ENCODE results near the gene IFT122.
A peak's percentile ranks its signal among the peaks of the same experiment; 100 is the strongest.
"Not testable (repeated sequence)": the region's sequence is repeated elsewhere in the genome, so short reads cannot be mapped to it uniquely, and the experiment has no call there.

Gene IFT122

DNA sequence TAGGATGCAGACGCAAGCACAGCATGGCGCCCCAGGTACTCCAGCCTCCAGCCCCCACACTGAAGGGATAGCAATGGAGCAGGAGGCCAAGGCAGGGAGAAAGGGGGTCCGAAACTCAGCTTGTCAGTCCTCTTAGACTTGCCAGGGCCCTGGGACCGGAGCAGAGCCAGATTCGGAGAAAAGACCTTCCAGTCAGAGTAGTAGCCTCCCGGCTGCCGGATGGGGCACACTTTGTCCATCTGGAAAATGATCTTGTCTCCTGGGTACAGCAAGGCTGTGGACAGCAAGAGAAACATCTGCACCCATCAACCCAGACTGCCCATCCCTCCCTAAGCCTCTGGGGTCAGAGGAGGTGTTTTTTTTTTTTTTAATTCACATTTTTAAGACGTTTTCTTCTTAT is 35.9 kb upstream of the IFT122 start:
- Mint-ChIP-seq H3K27me3 (no peaks in the 10 kb centered on the region), H3K36me3 (peaks cover 0 to 4% of the 10 kb centered on the region in 2 donors), H3K27ac (no peak overlapping the region), H3K9me3 (peaks cover 0 to 3% of the 10 kb centered on the region in 2 donors), H3K4me1 (peaks cover 4 to 9% of the 10 kb centered on the region in 2 donors), H3K4me3 (no peak overlapping the region)
- no peak for ATAC-seq (replicated peaks)
- no peak for DNase-seq

DNA sequence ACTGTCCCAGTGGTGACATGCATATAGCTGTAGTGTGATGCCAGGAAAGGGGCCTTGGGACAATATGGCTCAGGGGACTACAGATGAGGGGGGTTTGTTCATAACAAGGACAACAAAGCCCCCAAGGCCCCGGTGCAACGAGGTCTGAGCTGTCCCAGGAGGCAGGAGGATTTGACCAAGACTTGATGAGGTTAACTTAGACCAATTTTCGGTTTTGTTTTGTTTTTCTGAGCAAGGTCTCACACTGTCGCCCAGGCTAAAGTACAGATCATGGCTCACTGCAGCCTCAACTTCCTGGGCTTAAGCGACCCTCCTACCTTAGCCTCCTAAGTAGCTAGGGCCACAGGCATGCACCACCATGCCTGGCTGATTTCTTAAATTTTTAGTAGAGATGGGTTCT is 35.4 kb upstream of the IFT122 start:
- ATAC-seq (replicated peaks), result no peak
- H3K27me3 Mint-ChIP-seq, result no peaks in the 10 kb centered on the region
- no peak for DNase-seq
- H3K9me3 Mint-ChIP-seq, result peaks cover 0 to 3% of the 10 kb centered on the region in 2 donors
- H3K36me3 Mint-ChIP-seq, result peaks cover 0 to 4% of the 10 kb centered on the region in 2 donors
- no peak overlapping the region for H3K4me3 Mint-ChIP-seq
- peaks cover 4 to 12% of the 10 kb centered on the region in 2 donors for H3K4me1 Mint-ChIP-seq
- no peak overlapping the region for H3K27ac Mint-ChIP-seq

DNA sequence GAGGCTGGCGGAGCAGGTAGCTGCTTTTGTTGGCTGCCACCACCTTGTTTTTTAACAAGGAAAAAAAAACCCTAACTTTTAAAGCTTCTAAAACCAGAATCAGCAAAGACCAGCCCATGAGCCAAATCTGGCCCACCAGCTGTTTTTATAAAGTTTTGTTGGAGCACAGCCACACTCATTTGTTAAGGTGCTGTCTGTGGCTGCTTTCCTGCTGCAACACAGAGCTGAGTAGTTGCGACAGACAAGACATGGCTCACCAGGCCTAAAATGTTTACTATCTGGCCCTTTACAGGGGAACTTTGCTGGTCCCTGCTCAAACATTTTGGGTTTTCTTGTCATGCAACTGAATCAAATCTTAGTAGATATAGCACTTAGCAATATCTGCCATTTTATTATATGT is 30.5 kb upstream of the IFT122 start:
- Mint-ChIP-seq H3K27ac (no peak overlapping the region), H3K4me3 (no peak overlapping the region), H3K36me3 (no peaks in the 10 kb centered on the region), H3K9me3 (no peaks in the 10 kb centered on the region), H3K4me1 (peaks cover 2 to 6% of the 10 kb centered on the region in 2 donors), H3K27me3 (no peaks in the 10 kb centered on the region)
- DNase-seq (no peak), ATAC-seq (replicated peaks) (no peak)

DNA sequence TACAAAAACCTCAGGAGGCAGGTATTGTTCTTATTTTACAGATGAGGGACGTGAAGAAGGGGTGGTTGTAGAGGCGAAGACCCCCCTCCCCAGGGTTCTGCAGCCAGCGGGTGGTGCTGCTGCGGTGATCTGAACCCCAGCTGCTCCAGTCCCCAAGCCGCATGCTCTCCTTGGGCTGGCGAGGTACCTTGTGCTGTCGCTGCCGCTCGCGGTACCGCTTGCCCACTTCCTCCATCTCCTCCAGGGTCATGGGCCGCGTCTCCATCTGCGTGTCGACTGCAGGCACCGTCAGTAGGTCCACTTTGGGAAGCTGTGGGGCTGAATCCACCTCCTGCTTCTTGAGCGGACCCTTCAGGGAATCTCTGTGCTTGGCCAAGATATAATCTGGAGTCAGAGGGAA is 29.1 kb upstream of the IFT122 start:
- Mint-ChIP-seq H3K36me3 (no peaks in the 10 kb centered on the region), H3K27me3 (no peaks in the 10 kb centered on the region), H3K4me3 (no peak overlapping the region), H3K4me1 (peaks cover 2 to 6% of the 10 kb centered on the region in 2 donors), H3K27ac (no peak overlapping the region), H3K9me3 (no peaks in the 10 kb centered on the region)
- DNase-seq (no peak), ATAC-seq (replicated peaks) (no peak)

DNA sequence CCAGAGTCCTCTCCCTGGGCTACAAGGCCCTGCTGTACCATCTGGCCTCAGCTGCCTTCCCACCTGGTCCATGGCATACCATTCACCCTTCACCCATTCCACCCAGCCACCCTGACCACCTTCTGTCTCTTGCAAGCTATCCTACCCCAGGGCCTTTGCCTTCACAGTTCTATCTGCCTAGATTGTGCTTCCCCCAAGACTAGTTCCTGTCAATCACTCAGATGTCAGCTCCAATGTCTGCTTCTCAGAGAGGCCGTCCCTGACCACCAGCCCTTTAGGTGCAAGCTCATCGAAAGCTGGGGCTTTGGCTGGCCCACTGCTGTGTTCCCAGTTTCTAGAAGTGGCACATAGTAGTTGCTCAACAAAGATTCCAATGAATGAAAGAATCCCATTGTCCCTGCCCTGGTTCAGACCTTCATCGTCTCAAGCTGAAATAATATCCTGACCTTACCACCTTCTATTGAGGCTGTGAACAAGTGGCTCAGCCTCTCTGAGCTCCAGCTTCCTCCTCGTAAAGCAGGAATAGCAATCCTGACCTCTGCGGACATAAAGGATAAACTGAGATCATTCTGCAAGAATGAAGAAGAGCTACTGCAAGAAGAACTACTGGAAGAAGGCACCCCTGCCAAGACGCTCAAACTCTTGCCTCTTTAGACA is 27.4 kb upstream of the IFT122 start:
- Mint-ChIP-seq H3K27me3 (no peaks in the 10 kb centered on the region), H3K4me1 (peaks cover 2 to 6% of the 10 kb centered on the region in 2 donors), H3K27ac (peak overlapping the region; percentile 52), H3K4me3 (no peak overlapping the region), H3K36me3 (no peaks in the 10 kb centered on the region), H3K9me3 (no peaks in the 10 kb centered on the region)
- no peak for ATAC-seq (replicated peaks)
- DNase-seq, result no peak

DNA sequence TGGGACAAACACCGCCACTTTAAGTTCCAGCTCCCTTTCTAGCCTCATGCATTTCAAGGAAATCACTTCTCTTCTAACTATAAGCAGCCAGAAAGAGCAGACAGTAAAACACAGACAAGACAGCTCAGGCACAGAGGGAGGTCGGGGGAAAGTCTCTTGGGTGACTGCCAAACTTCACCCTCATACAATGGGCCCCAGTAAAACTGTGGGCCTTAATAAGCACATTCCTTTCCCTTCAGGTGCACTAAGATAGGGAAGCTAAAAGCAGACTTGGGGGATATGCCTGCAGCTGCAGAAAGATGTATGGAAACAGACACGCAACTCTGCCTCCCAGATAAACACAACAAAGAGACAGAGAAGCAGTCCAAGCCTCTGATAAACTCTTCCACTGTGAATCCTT is 26.8 kb upstream of the IFT122 start:
- not testable (repeated sequence) for ATAC-seq (replicated peaks); DNase-seq; H3K27me3 Mint-ChIP-seq; H3K9me3 Mint-ChIP-seq; H3K4me3 Mint-ChIP-seq; H3K36me3 Mint-ChIP-seq; H3K4me1 Mint-ChIP-seq
- H3K27ac Mint-ChIP-seq, result peak overlapping the region; percentile 52

DNA sequence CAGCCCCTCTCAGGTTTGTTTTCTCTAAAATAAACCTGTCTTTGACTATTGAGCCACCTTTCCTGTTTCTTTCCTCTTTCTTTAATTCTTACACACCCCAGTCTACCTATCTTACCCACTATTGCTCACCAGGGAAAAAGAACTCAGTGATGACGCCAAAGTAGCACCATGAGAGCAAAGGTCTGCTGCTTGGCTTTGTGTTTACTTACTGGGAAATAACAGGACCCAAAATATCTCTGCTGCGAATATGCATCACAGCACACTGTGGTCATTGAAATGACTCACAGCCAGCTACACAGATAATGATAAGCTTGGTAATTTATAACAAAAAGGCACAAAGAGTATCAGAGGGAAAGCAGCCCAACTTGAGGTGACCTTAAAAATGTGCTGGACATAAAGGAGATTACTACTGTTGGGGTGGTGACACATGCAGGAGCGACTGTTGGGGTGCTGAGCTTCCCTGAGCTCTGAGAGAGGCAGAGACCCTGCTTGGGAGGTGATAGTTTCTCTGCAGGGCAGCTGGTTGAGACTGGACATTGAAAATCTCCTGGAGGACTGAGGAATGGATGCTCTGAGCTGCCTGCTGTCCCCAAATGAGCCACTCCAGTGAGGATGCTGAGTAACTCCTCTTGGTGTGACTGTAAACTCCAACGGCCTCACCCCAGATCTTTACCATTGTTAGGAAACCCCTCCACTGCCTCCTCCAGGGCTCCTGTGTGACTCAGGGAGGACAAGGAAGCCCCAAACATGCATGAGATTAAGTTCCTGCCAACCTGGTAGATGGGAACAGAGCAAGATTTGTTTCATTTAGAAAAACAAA is 26.1 kb upstream of the IFT122 start:
- peak overlapping the region; percentile 1 for H3K27ac Mint-ChIP-seq
- H3K36me3 Mint-ChIP-seq, result no peaks in the 10 kb centered on the region
- DNase-seq, result no peak
- H3K9me3 Mint-ChIP-seq, result no peaks in the 10 kb centered on the region
- peaks cover 2 to 6% of the 10 kb centered on the region in 2 donors for H3K4me1 Mint-ChIP-seq
- peak; percentile 87 to 95 for ATAC-seq (replicated peaks)
- H3K4me3 Mint-ChIP-seq, result peak overlapping the region in 1 of 2 donors; percentile 0
- no peaks in the 10 kb centered on the region for H3K27me3 Mint-ChIP-seq

DNA sequence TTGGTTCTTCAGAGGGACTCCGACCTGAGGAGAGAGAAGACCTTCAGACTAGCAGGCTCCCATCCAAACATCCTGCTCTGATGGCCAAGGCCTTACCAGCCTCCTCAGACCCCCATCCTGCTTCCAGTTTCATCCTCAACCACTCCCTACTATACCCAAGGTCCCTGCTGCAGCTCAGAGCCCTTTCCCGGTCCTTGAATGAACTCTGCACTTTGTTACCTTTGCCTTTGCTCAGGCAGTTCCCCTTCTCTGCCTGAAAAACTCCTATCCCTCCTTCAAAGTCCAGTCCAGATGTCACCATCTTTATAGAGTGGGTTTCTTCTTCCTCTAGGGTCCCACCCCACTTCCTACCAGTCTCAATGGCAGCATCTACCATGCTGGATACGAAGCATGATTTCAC is 24.6 kb upstream of the IFT122 start:
- H3K27me3 Mint-ChIP-seq, result no peaks in the 10 kb centered on the region
- no peaks in the 10 kb centered on the region for H3K36me3 Mint-ChIP-seq
- H3K4me3 Mint-ChIP-seq, result no peak overlapping the region
- H3K4me1 Mint-ChIP-seq, result peaks cover 0 to 2% of the 10 kb centered on the region in 2 donors
- DNase-seq, result no peak
- no peak for ATAC-seq (replicated peaks)
- no peak overlapping the region for H3K27ac Mint-ChIP-seq
- no peaks in the 10 kb centered on the region for H3K9me3 Mint-ChIP-seq

DNA sequence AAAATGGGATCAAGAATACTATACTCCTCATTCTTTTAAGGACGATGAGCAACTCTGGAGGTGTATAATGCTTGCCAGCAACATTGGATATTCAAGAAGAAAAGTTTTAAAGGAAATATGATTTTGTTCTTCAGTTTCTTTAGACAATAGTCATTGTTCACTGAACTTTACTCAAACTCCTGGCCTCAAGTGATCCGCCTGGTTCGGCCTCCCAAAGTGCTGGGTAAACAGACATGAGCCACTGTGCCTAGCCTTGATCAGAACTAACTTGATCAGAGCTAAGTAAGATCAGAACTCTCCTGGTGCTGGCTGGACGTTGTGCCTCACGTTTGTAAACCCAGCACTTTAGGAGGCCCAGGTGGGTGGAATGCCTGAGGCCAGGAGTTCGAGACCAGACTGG is 24.2 kb upstream of the IFT122 start:
- no peak overlapping the region for H3K27ac Mint-ChIP-seq
- ATAC-seq (replicated peaks), result no peak
- DNase-seq, result no peak

DNA sequence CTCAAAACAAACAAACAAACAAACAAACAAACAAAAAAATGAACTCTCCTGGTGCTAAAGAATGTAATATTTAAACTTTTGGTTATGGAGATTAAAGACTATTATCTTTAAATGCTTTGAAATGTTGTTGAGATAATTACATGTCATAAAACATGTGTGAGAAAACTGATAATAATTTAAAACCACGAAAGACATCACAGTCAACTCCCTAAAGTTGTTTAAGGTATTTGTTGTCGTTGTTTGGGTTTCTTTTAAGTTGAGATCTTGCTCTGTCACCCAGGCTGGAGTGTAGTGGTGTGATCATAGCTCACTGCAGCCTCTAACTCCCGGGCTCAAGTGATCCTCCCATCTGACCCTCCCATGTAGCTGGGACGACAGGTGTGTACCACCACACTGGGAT is 23.6 kb upstream of the IFT122 start:
- Mint-ChIP-seq H3K9me3 (no peaks in the 10 kb centered on the region), H3K27me3 (no peaks in the 10 kb centered on the region), H3K27ac (no peak overlapping the region), H3K4me3 (no peak overlapping the region), H3K4me1 (peaks cover 0 to 2% of the 10 kb centered on the region in 2 donors), H3K36me3 (no peaks in the 10 kb centered on the region)
- ATAC-seq (replicated peaks), result no peak
- no peak for DNase-seq

More for the DNA sequence above, 24.2 kb upstream of the IFT122 start:
- Mint-ChIP-seq H3K4me1 (peaks cover 0 to 2% of the 10 kb centered on the region in 2 donors), H3K4me3 (no peak overlapping the region), H3K9me3 (no peaks in the 10 kb centered on the region), H3K27me3 (no peaks in the 10 kb centered on the region), H3K36me3 (no peaks in the 10 kb centered on the region)

DNA sequence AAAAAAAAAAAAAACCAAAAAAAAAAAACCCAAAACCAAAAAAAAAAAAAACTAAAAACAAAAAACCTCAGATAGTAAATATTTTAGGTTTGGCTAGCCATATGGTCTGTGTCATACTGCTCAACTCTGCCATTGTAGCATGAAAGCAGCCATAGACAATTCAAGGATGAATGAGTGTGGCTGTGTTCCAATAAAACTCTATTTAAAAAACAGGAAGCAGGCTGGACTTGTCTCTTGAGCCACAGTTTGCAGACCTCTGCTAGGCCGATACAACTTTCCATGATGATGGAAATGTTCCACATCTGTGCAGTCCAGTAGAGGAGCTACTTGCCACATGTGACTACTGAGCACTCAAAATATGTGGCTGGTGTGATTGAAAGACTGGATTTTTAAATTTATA is 22.7 kb upstream of the IFT122 start:
- peak; percentile 24 to 30 for ATAC-seq (replicated peaks)
- Mint-ChIP-seq H3K4me3 (no peak overlapping the region), H3K9me3 (no peaks in the 10 kb centered on the region), H3K4me1 (peaks cover 0 to 2% of the 10 kb centered on the region in 2 donors), H3K36me3 (no peaks in the 10 kb centered on the region), H3K27ac (no peak overlapping the region), H3K27me3 (no peaks in the 10 kb centered on the region)
- no peak for DNase-seq

DNA sequence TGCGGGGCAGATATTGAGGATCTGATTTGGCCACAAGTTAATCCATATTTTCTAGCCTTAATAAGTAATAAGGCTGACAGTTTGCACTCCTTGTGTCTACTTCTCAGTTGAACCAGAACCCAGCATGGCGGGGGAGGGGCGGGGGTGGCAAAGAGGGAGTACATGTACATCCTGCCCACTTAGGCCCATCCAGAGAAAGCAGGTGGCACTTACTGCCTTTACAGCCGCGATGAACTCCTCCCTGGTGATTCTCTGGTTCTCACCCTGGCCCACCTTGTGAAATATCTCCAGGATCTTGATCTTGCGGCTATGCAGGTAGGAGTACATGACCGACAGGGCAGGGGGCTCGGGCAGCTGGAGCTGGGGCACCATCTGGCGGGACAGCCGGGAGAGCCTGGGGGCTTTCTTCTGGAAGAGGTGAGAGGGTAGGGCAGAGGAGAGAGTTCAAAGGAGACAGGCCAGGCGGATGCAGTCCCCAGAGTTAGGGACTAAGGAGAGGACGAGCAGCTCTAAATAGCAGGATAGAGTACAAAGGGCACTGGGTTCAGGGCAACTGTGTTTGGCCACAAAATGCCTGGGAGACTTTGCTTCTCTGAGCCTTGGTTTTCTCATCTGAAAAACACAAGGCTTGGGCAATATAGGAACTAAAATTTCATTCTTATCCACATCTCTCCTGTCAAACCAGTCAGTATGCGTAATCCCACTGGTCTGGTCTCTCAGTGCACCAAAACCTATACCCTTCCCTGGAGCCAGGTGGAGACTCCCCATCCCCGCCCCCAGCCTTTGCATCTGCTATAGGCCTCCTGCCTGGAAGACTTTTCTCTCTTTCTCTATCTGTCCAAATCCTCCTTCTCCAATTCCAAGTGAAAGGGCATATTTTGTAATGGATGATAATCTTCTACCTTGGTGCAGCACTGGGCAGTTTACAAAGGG is 21.7 kb upstream of the IFT122 start:
- H3K4me1 Mint-ChIP-seq, result peaks cover 0 to 2% of the 10 kb centered on the region in 2 donors
- DNase-seq, result no peak
- H3K4me3 Mint-ChIP-seq, result no peak overlapping the region
- no peaks in the 10 kb centered on the region for H3K9me3 Mint-ChIP-seq
- H3K27ac Mint-ChIP-seq, result no peak overlapping the region
- H3K36me3 Mint-ChIP-seq, result no peaks in the 10 kb centered on the region
- no peak for ATAC-seq (replicated peaks)
- no peaks in the 10 kb centered on the region for H3K27me3 Mint-ChIP-seq

DNA sequence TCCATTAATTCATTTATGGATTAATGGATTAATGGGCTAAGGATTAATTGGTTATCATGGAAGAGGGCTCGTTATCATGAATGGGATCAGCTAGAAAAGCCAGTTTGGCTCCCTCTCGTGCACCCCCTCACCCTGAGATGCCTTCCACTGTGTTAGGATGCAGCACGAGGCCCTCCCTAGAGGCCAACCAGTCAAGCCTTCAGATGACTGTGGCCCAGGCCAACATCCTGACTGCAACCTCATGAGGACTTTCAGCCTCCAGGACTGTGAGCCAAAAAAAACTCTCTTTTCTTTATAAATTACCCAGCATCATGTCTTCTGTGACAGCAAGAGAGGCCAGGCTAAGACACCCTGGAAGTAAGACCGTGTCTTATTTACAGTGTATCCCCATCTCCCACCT is 20.5 kb upstream of the IFT122 start:
- peaks cover 4 to 8% of the 10 kb centered on the region in 2 donors for H3K9me3 Mint-ChIP-seq
- H3K4me1 Mint-ChIP-seq, result peaks cover 9 to 11% of the 10 kb centered on the region in 2 donors
- no peak for ATAC-seq (replicated peaks)
- no peak overlapping the region for H3K4me3 Mint-ChIP-seq
- no peaks in the 10 kb centered on the region for H3K27me3 Mint-ChIP-seq
- no peak for DNase-seq
- peaks cover 0 to 6% of the 10 kb centered on the region in 2 donors for H3K36me3 Mint-ChIP-seq
- no peak overlapping the region for H3K27ac Mint-ChIP-seq

DNA sequence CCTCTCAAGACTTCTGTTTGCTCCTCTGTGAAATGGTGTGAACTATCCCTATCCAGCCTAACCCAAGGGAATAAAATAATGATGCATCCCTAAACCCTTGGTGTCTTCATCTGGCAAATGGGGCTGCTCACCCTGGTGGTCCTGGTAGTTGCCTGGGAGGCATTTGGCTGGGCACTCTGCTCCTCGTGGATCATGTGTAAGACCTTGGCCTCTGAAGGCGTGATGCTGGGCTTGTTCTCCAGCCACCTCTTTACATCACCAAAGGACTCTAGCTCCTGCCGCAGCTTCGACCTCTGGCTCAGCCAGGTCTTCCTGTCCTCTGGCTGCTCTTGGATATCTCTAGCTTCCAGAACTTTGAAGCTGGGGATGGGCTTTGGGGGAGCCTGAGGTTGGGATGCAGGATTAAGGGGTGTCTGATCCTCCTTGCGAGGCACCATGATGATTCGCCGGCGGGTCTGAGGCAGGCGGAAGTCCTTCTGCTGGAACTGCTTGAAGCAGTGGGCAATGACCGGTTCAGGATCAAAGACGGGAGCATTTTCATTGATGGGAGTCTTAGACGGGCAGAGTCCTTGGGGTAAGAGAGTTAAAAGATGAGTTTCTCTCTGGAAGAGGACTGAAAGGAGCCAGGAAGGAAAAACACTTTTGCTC is 18.7 kb upstream of the IFT122 start:
- Mint-ChIP-seq H3K36me3 (peaks cover 4 to 16% of the 10 kb centered on the region in 2 donors), H3K4me1 (peaks cover 17 to 25% of the 10 kb centered on the region in 2 donors), H3K9me3 (peaks cover 8 to 16% of the 10 kb centered on the region in 2 donors), H3K4me3 (no peak overlapping the region), H3K27me3 (no peaks in the 10 kb centered on the region), H3K27ac (no peak overlapping the region)
- ATAC-seq (replicated peaks), result no peak
- no peak for DNase-seq
